Left renal pelvis (tissue), 4 donors: ENCODE results near the gene EIF4G3. TPM values are rescaled to one million over a fixed set of nuclear protein-coding genes. Genes with fewer than 3 reads are reported as not detected.
"Not testable (repeated sequence)": the region's sequence is repeated elsewhere in the genome, so short reads cannot be mapped to it uniquely, and the experiment has no call there.

ENCODE experiments used
- DNase-seq, 4 donors: peaks; one replicate each; pipeline ENCODE4 v3.0.0-alpha.2; 2013; ENCODE audit warnings: low read depth in 4 of 4, low spot score in 3 of 4
- polyA plus RNA-seq, 4 donors: library from polyadenylated mRNA; unstranded; fragments of 120-200 nt; gene quantifications; one replicate each; pipeline ENCODE4 v1.2.1, GENCODE V29; 2013; ENCODE audit not compliant: insufficient read length in 4 of 4

The EIF4G3 gene
- polyA plus RNA-seq, 4 donors: 57.5 to 72.9 (median 67.0) TPM

DNA sequence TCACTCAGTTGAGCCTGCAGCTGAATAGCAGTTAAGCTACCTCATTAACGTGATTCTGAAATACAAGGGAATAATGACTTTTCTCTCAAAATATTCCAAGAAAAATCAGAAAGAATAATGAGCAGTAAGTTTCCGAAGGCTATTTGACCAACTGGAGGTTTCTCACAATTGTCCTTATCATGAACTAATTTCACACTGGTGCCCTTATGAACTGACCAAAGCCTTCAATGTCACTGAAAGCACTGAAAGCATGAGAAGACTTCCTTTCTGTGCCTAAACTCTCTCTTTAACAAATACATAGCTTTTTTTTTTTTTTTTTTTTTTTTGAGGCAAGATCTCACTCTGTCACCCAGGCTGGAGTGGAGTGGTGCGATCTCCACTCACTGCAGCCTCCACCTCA lies 18.8 kb downstream of the EIF4G3 start:
- no peak for DNase-seq

DNA sequence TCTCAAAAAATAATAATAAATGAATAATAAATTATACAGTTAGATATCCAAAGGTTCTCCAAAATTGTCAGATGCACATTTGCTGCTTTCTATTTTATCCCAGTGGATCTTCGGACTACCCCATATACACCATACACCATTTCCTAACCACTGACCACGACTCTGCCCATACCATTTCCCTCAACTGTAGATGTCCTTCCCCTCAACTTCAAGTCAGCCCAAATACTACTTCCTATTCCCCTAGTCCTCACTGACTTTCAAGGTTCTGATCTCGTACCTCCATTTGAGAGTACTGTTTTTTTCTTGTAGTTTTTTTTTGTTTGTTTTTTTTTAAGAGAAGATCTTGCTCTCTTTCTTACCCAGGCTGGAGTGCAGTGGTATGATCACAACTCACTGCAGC lies 19.6 kb downstream of the EIF4G3 start:
- DNase-seq: no peak

DNA sequence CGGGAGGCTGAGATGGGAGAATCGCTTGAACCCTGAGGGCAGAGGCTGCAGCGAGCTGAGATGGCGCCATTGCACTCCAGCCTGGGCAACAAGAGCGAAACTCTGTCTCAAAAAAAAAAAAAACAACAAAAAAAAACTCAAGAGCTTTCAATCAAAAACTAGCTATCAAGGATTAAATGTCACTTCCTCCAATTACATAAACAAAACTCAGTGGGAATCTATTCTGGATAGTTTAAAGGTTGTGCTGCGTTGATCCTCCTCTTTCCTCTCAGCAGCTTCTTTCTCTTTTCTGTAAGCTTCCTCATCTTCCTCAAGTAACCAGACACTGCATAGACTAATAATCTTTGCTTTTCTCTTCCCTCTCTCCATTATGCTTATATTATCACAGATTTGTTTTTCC lies 20.7 kb downstream of the EIF4G3 start:
- DNase-seq: no peak

DNA sequence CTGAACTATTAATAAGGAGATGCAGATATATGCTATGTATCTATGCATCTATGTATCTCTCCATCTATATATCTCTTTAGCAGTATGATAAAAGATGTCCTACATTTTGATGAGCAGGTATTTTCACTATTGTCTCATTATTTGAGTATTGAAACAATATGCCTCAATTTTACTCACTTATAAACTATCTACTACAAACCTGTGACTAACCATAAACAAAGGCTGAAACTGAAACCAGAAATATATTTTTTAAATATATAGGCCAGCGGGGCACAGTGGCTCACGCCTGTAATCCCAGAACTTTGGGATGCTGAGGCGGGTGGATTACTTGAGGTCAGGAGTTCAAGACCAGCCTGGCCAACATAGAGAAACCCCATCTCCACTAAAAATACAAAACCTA lies 22.0 kb downstream of the EIF4G3 start:
- no peak for DNase-seq

DNA sequence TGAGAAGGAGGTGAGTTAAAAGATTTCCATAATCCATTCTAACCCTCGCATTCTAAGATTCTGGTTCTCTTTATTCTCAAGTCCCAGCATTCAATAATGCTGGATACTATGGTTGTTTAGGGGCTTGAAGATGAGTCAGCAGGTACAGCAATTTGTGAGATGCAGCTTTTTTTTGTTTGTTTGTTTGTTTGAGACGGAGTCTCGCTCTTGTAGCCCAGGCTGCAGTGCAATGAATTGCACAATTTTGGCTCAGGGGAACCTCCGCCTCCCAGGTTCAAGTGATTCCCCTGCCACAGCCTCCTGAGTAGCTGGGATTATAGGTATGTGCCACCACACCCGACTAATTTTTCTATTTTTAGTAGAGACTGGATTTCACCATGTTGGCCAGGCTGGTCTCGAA lies 23.3 kb downstream of the EIF4G3 start:
- DNase-seq: no peak

DNA sequence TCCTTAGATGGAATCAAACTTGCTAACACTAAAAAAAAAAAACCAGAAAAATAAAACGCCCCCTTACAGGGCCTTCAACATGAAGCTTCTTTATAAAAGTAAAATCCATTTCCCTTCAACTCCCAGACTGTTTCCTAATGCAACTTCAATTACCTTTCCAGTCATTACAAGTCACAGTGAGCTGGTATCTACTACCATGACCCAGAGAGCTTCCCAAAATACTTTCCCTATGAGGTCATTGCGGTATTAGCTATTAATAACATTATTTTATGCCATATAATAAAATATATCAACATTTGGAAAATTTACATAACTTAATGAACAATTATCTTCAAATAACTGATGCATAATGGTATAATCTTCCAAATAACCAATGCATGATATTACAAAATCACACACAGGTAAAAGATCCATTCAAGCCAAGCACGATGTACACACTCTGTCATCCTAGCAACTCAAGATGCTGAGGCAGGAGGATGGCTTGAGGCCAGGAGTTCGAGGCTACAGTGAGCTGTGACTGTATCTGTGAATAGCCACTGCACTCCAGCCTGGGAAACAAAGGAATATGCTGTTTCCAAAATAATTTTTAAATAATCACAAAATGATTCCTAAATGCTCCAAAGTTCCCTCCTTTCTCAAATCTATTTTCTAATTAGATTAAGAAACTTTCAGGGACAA lies 24.1 kb downstream of the EIF4G3 start:
- no peak for DNase-seq

DNA sequence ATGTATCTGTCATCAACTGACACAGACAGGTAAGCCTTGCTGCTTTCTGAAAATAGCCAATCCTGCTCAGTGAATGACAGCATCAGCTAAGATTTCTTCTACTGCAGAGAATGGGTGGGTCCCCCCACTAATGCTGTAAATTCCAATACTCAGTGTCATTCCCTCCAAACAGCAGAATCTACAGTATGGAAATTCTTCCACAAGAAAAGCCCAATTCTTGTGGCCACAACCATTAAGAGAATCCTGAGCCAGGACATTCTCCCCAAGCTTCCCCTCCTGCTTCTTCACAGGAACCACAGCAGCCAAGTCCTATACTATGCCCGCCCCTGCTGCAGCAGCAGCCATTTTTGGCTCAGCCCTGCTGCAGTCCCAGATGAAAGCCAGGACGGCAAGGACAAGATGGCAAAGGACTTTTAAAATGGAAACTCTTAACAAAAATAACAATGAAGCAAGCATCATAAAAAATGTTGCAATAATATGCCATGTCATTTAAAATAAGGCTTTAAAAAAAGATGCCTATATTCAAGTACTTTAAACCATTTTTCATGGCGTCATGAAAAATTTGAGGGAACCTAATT lies 26.8 kb downstream of the EIF4G3 start:
- DNase-seq: no peak

DNA sequence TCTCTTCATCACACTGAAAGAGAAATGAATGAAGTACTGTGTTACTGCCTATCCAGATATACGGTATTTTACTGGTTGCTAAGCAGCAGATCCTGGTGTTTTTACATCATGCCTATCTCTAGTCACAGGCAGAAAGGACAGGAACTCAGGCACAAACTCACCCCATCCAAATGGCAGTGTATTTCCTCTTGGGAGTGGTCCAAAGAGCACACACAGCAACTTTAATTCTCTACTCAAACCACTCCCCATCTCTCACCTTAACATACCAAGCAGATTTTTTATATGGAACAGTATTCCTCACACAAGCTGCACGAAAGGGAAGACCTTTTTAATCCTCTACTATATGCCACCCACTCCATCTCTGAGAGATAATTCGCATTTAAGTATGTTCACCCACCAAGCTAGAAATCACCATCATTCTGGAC lies 27.3 kb downstream of the EIF4G3 start:
- no peak for DNase-seq

DNA sequence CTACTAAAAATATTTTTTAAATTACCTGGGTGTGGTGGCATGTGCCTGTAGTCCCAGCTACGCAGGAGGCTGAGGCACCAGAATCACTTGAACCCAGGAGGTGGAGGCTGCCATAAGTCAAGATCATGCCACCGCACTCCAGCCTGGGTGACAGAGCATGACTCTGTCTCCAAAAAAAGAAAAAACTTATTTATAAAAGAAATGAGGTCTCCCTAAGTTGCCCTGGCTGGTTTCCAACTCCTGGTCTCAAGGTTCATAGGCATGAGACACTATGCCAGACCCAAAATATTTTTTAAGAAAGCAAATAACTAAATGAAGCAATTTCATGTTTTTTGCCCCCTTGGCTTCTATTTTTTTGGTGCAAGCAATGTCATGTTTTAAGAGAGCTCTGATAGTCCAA lies 32.9 kb downstream of the EIF4G3 start:
- no peak for DNase-seq

DNA sequence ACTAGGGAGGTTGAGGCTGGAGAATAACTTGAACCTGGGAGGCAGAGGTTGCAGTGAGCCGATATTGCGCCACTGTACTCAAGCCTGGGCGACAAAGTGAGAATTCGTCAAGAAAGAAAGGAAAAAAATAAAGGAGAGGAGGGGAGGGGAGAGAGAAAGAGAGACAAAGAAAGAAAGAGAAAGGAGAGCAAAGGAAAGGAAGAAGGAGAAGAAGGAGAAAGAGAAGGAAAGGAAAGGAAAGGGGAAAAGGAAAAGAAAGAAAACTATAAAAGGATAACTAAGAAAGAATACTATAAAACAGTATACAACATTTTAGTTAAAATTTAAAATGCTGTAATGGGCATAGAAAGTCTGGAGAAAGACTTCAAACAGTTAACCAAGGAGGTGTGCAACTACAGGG lies 33.6 kb downstream of the EIF4G3 start:
- no peak for DNase-seq

DNA sequence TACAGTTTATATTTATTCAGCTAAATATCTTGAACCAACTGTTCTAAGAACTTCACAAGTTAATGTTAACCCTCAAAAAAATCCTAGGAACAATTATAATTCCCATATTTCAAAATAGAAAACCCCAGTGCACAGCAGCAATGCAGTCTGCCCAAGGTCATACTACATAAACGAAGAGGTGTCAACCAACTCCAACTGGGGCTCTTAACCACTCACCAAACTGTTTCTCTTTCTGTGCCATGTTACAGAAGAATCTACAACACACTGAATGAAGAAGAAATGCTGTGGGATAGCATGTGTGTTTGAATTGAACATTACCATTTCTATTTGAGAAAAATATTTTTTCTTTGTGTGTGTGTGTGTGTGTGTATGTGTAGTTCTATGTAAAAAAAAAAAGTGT lies 35.7 kb downstream of the EIF4G3 start:
- DNase-seq: no peak

DNA sequence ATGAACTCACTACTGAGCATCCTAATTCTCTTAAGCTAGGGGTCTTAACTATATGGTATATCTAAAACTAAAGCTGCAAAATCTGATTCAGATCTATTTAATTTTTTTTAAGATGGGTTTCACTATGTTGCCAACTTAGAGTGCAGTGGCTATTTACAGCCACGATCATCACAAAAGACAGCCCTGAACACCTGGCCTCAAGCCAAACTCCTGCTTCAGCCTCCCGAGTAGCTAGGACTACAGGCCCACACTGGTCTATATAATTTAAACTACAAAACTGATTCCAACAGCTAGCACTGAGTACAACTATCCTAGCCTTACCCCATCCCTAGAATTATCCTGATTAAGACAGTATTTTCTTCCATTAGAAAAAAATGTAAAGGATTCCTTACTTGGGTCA lies 37.1 kb downstream of the EIF4G3 start:
- DNase-seq: no peak

DNA sequence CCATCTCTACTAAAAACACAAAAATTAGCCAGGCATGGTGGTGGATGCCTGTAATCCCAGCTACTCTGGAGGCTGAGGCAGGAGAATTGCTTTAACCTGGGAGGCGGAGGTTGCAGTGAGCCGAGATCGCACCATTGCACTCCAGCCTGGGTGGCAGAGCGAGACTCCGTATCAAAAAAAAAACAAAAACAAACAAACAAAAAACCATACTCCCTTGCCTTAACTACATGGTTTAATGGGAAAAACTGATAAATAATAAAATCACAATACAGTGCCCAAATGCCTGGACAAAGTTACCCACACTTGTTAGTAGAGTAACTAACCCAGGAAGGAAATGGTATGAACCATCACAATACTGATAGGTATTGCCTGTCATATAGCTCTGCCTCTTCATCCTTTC lies 40.4 kb downstream of the EIF4G3 start:
- not testable (repeated sequence) for DNase-seq

DNA sequence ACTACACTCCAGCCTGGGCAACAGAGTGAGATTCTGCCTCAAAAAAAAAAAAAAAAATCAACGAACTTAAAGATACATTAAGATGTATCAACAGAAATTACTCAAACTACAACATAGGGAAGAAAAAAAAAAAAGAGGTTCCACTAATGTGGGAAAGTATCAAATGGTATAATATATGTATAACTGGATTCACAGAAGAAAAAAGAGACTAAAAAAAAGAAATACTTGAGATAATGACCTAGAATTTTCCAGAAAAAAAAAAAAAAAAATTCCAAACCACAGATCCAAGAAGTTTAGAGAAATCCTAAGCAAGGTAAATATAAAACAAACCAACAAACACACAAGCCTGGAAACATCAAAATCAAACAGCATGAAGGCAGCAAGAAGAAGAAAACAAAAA lies 45.5 kb downstream of the EIF4G3 start:
- no peak for DNase-seq

DNA sequence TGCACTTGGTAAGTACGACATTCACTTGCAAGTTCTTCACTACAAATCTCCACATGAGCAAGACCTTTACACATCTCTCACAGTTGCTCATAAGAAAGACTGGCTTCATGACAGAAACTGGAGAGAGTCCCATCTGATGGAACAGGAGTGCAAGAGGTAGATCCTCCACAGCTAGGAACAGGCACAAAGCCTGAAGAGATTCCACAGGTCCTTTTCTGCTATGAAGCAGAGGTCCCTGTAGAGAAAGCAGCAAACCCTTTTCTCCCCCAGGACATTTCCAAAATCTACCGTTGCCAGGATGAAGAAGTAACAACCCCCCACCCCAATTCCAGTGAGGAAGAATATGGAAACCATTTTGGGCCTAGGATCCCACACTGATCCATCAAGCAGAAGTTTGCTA lies 47.3 kb downstream of the EIF4G3 start:
- DNase-seq: no peak

DNA sequence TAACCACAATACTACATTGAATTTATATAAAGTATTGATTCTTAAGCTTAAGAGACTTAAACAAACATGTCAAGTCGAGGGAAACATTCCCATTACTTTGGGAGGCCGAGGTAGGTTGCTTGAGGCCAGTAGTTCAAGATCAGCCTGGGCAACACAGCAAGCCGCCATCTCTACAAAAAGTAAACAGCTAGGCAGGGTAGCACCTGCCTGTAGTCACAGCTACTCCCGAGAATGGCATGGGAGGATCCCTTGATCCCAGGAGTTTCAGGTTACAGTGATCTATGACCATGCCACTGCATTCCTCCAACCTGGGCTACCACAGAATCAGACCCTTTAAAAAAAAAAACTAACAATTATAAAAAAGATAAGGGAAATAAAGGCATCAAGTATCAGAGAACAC lies 50.4 kb downstream of the EIF4G3 start:
- DNase-seq: no peak

DNA sequence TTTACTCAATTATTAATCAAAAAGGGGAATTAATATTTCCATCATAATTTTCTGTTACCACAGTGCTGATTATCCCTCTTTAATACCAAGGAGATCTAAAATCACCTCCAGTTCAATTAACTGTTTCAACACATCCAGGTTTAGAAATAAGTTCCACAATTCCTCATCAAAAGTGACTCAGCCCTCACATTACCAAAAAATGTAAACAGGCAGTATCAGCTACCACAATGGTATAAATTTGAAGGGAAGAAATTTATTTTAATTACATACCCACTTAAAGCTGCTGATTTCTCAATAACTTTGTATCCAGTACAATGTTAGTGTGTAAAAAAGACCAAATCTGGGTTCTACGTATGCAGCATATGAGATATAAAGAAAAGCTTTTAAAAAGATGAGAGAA lies 51.9 kb downstream of the EIF4G3 start:
- DNase-seq: no peak

DNA sequence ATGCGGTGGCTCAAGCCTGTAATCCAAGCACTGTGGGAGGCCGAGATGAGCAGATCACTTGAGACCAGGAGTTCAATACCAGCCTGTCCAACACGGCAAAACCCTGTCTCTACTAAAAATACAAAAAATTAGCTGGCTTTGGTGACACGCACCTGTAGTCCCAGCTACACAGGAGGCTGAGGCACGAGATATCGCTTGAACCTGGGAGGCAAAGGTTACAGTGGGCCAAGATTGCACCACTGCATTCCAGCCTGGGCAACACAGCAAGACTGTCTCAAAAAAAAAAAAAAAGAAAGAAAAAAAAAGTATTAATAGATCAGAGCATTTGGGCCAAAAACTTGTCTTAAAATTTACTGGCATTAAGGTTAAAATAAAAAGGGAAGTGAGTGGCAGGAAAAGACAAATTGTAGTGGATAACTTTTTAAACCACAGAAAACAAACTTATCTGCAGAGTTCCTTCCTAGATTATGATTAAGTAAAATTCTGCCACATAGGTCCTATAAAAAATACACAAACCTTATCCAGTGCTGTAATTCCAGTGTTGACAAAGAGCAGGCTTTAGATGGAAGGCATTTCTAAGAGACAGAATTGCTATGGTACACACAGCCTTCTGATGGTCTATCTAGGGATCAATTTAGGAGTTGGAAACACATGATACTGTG lies 53.3 kb downstream of the EIF4G3 start:
- no peak for DNase-seq

DNA sequence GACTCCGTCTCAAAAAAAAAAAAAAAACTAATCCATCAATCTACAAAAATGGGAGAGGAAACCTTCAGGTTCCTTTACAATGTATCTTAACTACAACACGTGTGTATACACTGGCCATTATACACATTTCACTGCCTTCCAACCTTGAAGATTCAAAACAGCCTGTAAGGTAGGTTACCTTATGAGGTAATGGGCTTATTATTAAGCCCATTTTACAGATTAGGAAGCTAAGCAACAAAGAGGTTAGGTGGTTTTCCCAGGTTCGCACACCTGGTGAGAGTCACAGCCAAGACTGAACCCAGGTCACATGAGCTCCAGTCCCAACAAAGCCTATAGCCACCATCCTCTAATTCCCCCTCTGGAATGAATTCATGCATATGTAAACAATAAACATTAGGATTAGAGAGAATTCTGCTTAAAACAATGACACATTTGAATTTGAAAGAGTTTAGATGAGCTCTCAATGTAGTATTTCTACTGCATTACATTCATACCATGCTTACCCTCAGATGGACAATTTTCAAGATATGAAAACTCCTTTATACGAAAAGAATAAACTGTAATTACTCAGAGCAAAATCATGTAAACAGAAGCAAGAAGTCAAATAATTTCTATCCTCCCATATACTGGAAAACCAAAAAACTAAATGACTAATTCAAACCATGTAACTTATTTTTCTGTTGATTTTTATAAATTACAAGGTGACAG lies 54.8 kb downstream of the EIF4G3 start:
- DNase-seq: no peak

DNA sequence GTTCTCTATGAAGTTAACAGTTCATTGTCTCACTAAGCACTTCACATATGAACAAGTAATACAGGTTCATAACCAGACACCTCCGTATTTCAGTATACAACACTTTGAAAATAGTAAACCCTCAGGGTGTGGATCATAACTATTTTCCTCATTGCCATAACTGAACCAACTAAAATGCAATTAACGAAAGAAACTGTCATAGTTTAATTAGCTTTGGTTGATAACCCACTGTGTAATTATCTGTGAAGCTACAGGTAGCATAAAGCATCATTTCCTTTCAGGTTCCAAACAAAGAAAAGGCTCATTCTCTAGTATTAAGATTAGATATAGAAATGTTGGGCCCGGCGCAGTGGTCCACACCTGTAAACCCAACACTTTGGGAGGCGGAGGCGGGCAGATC lies 58.5 kb downstream of the EIF4G3 start:
- no peak for DNase-seq

DNA sequence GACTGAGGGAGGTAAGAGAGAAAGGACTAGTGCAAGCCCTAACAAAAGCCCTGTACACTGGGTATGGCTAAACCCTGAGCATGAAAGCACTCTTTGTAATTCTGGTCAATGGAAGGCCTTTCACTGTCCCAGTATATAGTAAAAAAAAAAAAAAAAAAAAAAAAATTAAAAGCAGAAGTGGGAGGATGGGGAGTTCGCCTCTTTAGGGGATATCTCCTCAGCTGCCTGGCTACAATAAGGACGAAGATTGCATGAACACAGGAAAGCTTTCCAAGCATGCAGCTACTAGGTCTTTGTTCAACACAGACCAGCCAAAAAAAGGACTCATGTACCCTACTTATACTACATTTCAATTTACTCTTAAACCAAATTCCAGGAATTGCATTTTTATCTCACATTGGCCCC lies 59.1 kb downstream of the EIF4G3 start:
- DNase-seq: no peak

DNA sequence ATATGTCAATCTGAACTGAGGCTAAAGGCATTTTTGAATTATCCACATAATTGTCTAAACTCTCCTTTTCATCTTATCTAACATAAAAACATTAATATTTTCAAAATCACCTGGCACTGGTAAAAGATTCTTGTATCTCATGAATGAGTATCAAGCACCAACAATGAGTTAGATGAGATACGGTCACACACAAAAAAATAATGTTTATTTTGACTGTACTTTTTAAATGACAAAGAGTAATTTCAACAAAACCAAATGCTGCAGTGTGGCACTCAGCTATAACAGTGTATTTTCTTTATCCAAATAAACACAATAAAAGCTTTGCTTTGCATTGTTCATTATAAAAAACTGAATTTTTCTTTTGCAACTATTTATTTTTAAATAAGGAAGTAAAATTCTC lies 59.5 kb downstream of the EIF4G3 start:
- no peak for DNase-seq
